Keratinocyte (primary cell): Measurements from ENCODE around the gene ITPR2. TPM values are rescaled to one million over a fixed set of nuclear protein-coding genes. Genes with fewer than 3 reads are reported as not detected.

Experiments used
- DNase-seq: peaks from one replicate; pipeline ENCODE4 v3.0.0-alpha.2; 2011; ENCODE audit warnings: low read depth, missing footprints, low spot score
- FAIRE-seq: peaks from 2 replicates; lab custom pipeline; 2011; peaks lifted over from hg19 to GRCh38; lab: Jason Lieb, UNC
- H2AFZ ChIP-seq: 2 replicates; pipeline ENCODE4 v1.6.0; 2012; ENCODE audit warnings: low read length, control low read depth, inconsistent platforms; ENCODE audit not compliant: control insufficient read depth
- H3K27ac ChIP-seq: 2 replicates; pipeline ENCODE4 v1.5.1; 2011; ENCODE audit warnings: low read length; ENCODE audit not compliant: control insufficient read depth, insufficient read depth
- H3K27me3 ChIP-seq: 3 replicates; pipeline ENCODE4 v1.6.0; 2011; ENCODE audit warnings: low read length; ENCODE audit not compliant: control insufficient read depth, insufficient read depth; ENCODE audit errors: extremely low read depth
- H3K36me3 ChIP-seq, 2 experiments: 2 replicates in 1 of 2; 3 replicates in 1 of 2; pipeline ENCODE4 v1.5.1; 2011; ENCODE audit warnings: low read length in 2 of 2, mild to moderate bottlenecking in 1 of 2; ENCODE audit not compliant: control insufficient read depth in 2 of 2, insufficient read depth in 2 of 2; ENCODE audit errors: extremely low read depth in 1 of 2
- H3K4me1 ChIP-seq: 3 replicates; pipeline ENCODE4 v1.5.1; 2011; ENCODE audit warnings: low read length; ENCODE audit not compliant: control insufficient read depth, insufficient read depth; ENCODE audit errors: extremely low read depth
- H3K4me2 ChIP-seq: 3 replicates; pipeline ENCODE4 v1.6.0; 2011; ENCODE audit warnings: low read depth, low read length; ENCODE audit not compliant: control insufficient read depth, insufficient read depth; ENCODE audit errors: extremely low read depth
- H3K4me3 ChIP-seq, 3 experiments: fragments of 200-600 bp in 1 of 3; sonication (generic) in 1 of 3; 2 replicates in 2 of 3; 3 replicates in 1 of 3; pipeline ENCODE4 v1.5.1; 2011 to 2016; ENCODE audit warnings: low read length in 3 of 3, mild to moderate bottlenecking in 3 of 3, control low read depth in 2 of 3, inconsistent platforms in 1 of 3, low read depth in 1 of 3, mixed read lengths in 1 of 3, mixed run types in 1 of 3, moderate library complexity in 1 of 3; ENCODE audit not compliant: control insufficient read depth in 2 of 3, insufficient read depth in 2 of 3; ENCODE audit errors: extremely low read depth in 1 of 3
- H3K79me2 ChIP-seq: 2 replicates; pipeline ENCODE4 v1.6.0; 2012; ENCODE audit warnings: low read length; ENCODE audit not compliant: control insufficient read depth, insufficient read depth
- H3K9ac ChIP-seq: 3 replicates; pipeline ENCODE4 v1.6.0; 2011; ENCODE audit warnings: low read length; ENCODE audit not compliant: control insufficient read depth, insufficient read depth; ENCODE audit errors: extremely low read depth
- H3K9me1 ChIP-seq: 3 replicates; pipeline ENCODE4 v1.6.0; 2011; ENCODE audit warnings: low read length; ENCODE audit not compliant: control insufficient read depth, insufficient read depth; ENCODE audit errors: extremely low read depth
- H3K9me3 ChIP-seq: 2 replicates; pipeline ENCODE4 v1.5.1; 2012; ENCODE audit warnings: low read depth, low read length; ENCODE audit not compliant: control insufficient read depth
- H4K20me1 ChIP-seq: 3 replicates; pipeline ENCODE4 v1.6.0; 2011; ENCODE audit warnings: low read length; ENCODE audit not compliant: control insufficient read depth, insufficient read depth; ENCODE audit errors: extremely low read depth
- CTCF ChIP-seq, 3 experiments: IDR thresholded peaks in 1 of 3; conservative IDR thresholded peaks in 1 of 3; optimal IDR thresholded peaks in 1 of 3; 2 replicates in 2 of 3; 3 replicates in 1 of 3; pipeline versions ENCODE3 to v1.5.1; 2011; ENCODE audit warnings: low read length in 3 of 3, mild to moderate bottlenecking in 3 of 3, moderate library complexity in 2 of 3, control low read depth in 1 of 3, inconsistent platforms in 1 of 3; ENCODE audit not compliant: insufficient read depth in 2 of 3; ENCODE audit errors: extremely low read depth in 1 of 3
- EZH2 ChIP-seq: IDR thresholded peaks from one replicate; pipeline ENCODE4 v1.6.1; 2012; ENCODE audit warnings: inconsistent platforms, mild to moderate bottlenecking, low read length, moderate library complexity
- dilution Hi-C: fragments of 300-500 bp; cut with MboI; formaldehyde crosslinking; loops from one replicate; pipeline ENCODE4 v1.7.0; 2020; ENCODE audit warnings: low sequenced_read_pairs; ENCODE audit not compliant: extremely low pct_ligation_motif_present
- polyA plus RNA-seq, 5 experiments: library from polyadenylated mRNA; depleted of rRNA in 3 of 5; stranded (reverse) in 3 of 5; stranded (forward) in 1 of 5; unstranded in 1 of 5; fragments of >200 nt; gene quantifications; 1 replicate in 1 of 5; 2 replicates in 3 of 5; 3 replicates in 1 of 5; pipeline versions ENCODE4 v1.2.1 to v1.2.3, GENCODE V29; 2011 to 2012; ENCODE audit warnings: missing spikeins in 2 of 5, low read depth in 1 of 5, low replicate concordance in 1 of 5

ITPR2 gene
- polyA plus RNA-seq, 1 donor (not counting 4 experiments of a cell fraction or from before 2014, with no cell fraction given) = 7.6 TPM

- Histone ChIP-seq H3K4me2 (no peak overlapping the region), H3K4me1 (no peaks in the 10 kb centered on the region), H2AFZ (no peak overlapping the region), H3K9me1 (no peaks in the 10 kb centered on the region), H3K9ac (no peak overlapping the region), H3K27me3 (no peaks in the 10 kb centered on the region), H3K4me3 (no peak overlapping the region), H3K9me3 (no peaks in the 10 kb centered on the region), H3K27ac (no peak overlapping the region), H4K20me1 (no peaks in the 10 kb centered on the region), H3K36me3 (no peaks in the 10 kb centered on the region), H3K79me2 (no peaks in the 10 kb centered on the region)
- dilution Hi-C loops = no loop called here
- no peak for DNase-seq
- no peak for FAIRE-seq
- TF ChIP-seq EZH2 (no peak), CTCF (optimal IDR thresholded peaks at IDR 0.05 in 1 of 3, IDR thresholded peaks at IDR 0.05 in 1 of 3, conservative IDR thresholded peaks at IDR 0.05 in 1 of 3; ENCODE audit: extremely low read depth in 1 of 3, insufficient read depth in 2 of 3, low read length in 3 of 3) (no peak)
Measured at GRCh38 chr12:26851031-26851809, 18.2 kb upstream of the ITPR2 start.

GRCh38 chr12:26848156-26848825, 15.3 kb upstream of the ITPR2 start:
- Histone ChIP-seq H3K4me1 (peaks cover 5% of the 10 kb centered on the region), H3K9me1 (no peaks in the 10 kb centered on the region), H4K20me1 (no peaks in the 10 kb centered on the region), H3K9me3 (no peaks in the 10 kb centered on the region), H3K79me2 (no peaks in the 10 kb centered on the region), H3K9ac (no peak overlapping the region), H2AFZ (no peak overlapping the region), H3K27ac (no peak overlapping the region), H3K4me2 (no peak overlapping the region), H3K4me3 (no peak overlapping the region), H3K36me3 (no peaks in the 10 kb centered on the region), H3K27me3 (no peaks in the 10 kb centered on the region)
- FAIRE-seq = no peak
- TF ChIP-seq CTCF (optimal IDR thresholded peaks at IDR 0.05 in 1 of 3, IDR thresholded peaks at IDR 0.05 in 1 of 3, conservative IDR thresholded peaks at IDR 0.05 in 1 of 3; ENCODE audit: extremely low read depth in 1 of 3, insufficient read depth in 2 of 3, low read length in 3 of 3) (no peak), EZH2 (no peak)
- dilution Hi-C loops = no loop called here
- no peak for DNase-seq
